H9 (cell line): ENCODE data around the gene RHEX. TPM values are rescaled to one million over a fixed set of nuclear protein-coding genes. Genes with fewer than 3 reads are reported as not detected.

Experiments
- DNase-seq: peaks from one replicate; pipeline ENCODE4 v3.0.0-alpha.2; 2017
- H2AFZ ChIP-seq: one replicate; pipeline ENCODE4 v1.6.1; 2013; ENCODE audit warnings: mild to moderate bottlenecking, low read length, control low read depth, moderate library complexity
- H2AK5ac ChIP-seq: 2 replicates; pipeline ENCODE4 v1.6.1; 2013; ENCODE audit warnings: low read length, control low read depth, mixed read lengths; ENCODE audit not compliant: insufficient read length
- H2BK120ac ChIP-seq: one replicate; pipeline ENCODE4 v1.6.1; 2013; ENCODE audit warnings: low read depth, mild to moderate bottlenecking, low read length, control low read depth, inconsistent platforms; ENCODE audit not compliant: poor library complexity, severe bottlenecking
- H2BK12ac ChIP-seq: 2 replicates; pipeline ENCODE4 v1.6.1; 2013; ENCODE audit warnings: low read length, control low read depth, mixed read lengths, low read depth; ENCODE audit not compliant: insufficient read length
- H2BK15ac ChIP-seq: 2 replicates; pipeline ENCODE4 v1.6.1; 2013; ENCODE audit warnings: low read depth, low read length, control low read depth
- H2BK20ac ChIP-seq: one replicate; pipeline ENCODE4 v1.6.1; 2013; ENCODE audit warnings: low read depth, mild to moderate bottlenecking, low read length, control low read depth, inconsistent platforms; ENCODE audit not compliant: poor library complexity, severe bottlenecking
- H2BK5ac ChIP-seq: 2 replicates; pipeline ENCODE4 v1.6.1; 2013; ENCODE audit warnings: low read length, control low read depth, mixed read lengths; ENCODE audit not compliant: insufficient read length
- H3K14ac ChIP-seq: 2 replicates; pipeline ENCODE4 v1.6.1; 2013; ENCODE audit warnings: low read length, control low read depth; ENCODE audit not compliant: insufficient read depth
- H3K18ac ChIP-seq: 2 replicates; pipeline ENCODE4 v1.6.1; 2013; ENCODE audit warnings: low read depth, mild to moderate bottlenecking, mixed read lengths, low read length, control low read depth; ENCODE audit not compliant: insufficient read length
- H3K23ac ChIP-seq: 2 replicates; pipeline ENCODE4 v1.6.1; 2013; ENCODE audit warnings: low read length, control low read depth, mixed read lengths, low read depth; ENCODE audit not compliant: insufficient read length
- H3K23me2 ChIP-seq: 2 replicates; pipeline ENCODE4 v1.6.1; 2013; ENCODE audit warnings: low read depth, mild to moderate bottlenecking, mixed read lengths, low read length, control low read depth; ENCODE audit not compliant: insufficient read length, poor library complexity, severe bottlenecking
- H3K27ac ChIP-seq: 2 replicates; pipeline ENCODE4 v1.5.1; 2013; ENCODE audit warnings: low read length, control low read depth, mixed read lengths, low read depth; ENCODE audit not compliant: insufficient read length
- H3K27me3 ChIP-seq: 2 replicates; pipeline ENCODE4 v1.6.1; 2013; ENCODE audit warnings: low read length, control low read depth, inconsistent platforms; ENCODE audit not compliant: insufficient read depth
- H3K4ac ChIP-seq: 2 replicates; pipeline ENCODE4 v1.6.1; 2013; ENCODE audit warnings: low read depth, mild to moderate bottlenecking, control low read depth, inconsistent platforms, low read length, moderate library complexity
- H3K4me1 ChIP-seq: 2 replicates; pipeline ENCODE4 v1.6.1; 2013; ENCODE audit warnings: low read length, control low read depth, inconsistent platforms; ENCODE audit not compliant: insufficient read depth
- H3K4me2 ChIP-seq: 2 replicates; pipeline ENCODE4 v1.6.1; 2013; ENCODE audit warnings: low read length, control low read depth, mixed read lengths; ENCODE audit not compliant: insufficient read length, insufficient read depth
- H3K56ac ChIP-seq: 2 replicates; pipeline ENCODE4 v1.6.1; 2013; ENCODE audit warnings: low read depth, mild to moderate bottlenecking, mixed read lengths, low read length, control low read depth; ENCODE audit not compliant: insufficient read length
- H3K79me1 ChIP-seq: 2 replicates; pipeline ENCODE4 v1.6.1; 2013; ENCODE audit warnings: low read depth, mild to moderate bottlenecking, moderate library complexity, low read length, control low read depth, inconsistent platforms; ENCODE audit not compliant: insufficient read depth, poor library complexity, severe bottlenecking
- H3K79me2 ChIP-seq: 2 replicates; pipeline ENCODE4 v1.6.1; 2013; ENCODE audit warnings: low read length, control low read depth, inconsistent platforms; ENCODE audit not compliant: insufficient read depth
- H3K9ac ChIP-seq: 2 replicates; pipeline ENCODE4 v1.6.1; 2013; ENCODE audit warnings: low read length, control low read depth, mixed read lengths; ENCODE audit not compliant: insufficient read length; ENCODE audit errors: extremely low read depth
- H3K9me3 ChIP-seq: one replicate; pipeline ENCODE4 v1.6.1; 2013; ENCODE audit warnings: low read depth, low read length, inconsistent platforms; ENCODE audit not compliant: control insufficient read depth
- H3T11ph ChIP-seq: one replicate; pipeline ENCODE4 v1.6.1; 2013; ENCODE audit warnings: mild to moderate bottlenecking, low read length, control low read depth, inconsistent platforms
- H4K20me1 ChIP-seq: one replicate; pipeline ENCODE4 v1.6.1; 2013; ENCODE audit not compliant: control insufficient read depth, insufficient read length, insufficient read depth
- H4K5ac ChIP-seq: 2 replicates; pipeline ENCODE4 v1.6.1; 2013; ENCODE audit warnings: low read depth, mild to moderate bottlenecking, mixed read lengths, low read length, control low read depth; ENCODE audit not compliant: insufficient read length
- H4K8ac ChIP-seq: replicated peaks from 2 replicates; pipeline ENCODE4 v1.6.1; 2013; ENCODE audit warnings: low read length, control low read depth, mixed read lengths, low read depth; ENCODE audit not compliant: insufficient read length
- H4K91ac ChIP-seq: 2 replicates; pipeline ENCODE4 v1.6.1; 2013; ENCODE audit warnings: low read depth, mild to moderate bottlenecking, moderate library complexity, mixed read lengths, low read length, control low read depth; ENCODE audit not compliant: insufficient read length
- H3K27ac Mint-ChIP-seq, 3 experiments: 2 replicates in 2 of 3; 3 replicates in 1 of 3; pipeline ENCODE4 v1.8.0; 2020 to 2021; ENCODE audit warnings: mixed read lengths in 3 of 3, mild to moderate bottlenecking in 1 of 3, moderate library complexity in 1 of 3
- H3K27me3 Mint-ChIP-seq: 2 replicates; pipeline ENCODE4 v1.8.0; 2021; ENCODE audit warnings: low read depth, mild to moderate bottlenecking, moderate library complexity, mixed read lengths
- H3K36me3 Mint-ChIP-seq, 3 experiments: 2 replicates in 2 of 3; 3 replicates in 1 of 3; pipeline ENCODE4 v1.8.0; 2020 to 2021; ENCODE audit warnings: low read depth in 3 of 3, mixed read lengths in 3 of 3; ENCODE audit not compliant: insufficient read depth in 1 of 3
- H3K4me1 Mint-ChIP-seq, 2 experiments: 2 replicates each; pipeline ENCODE4 v1.8.0; 2020; ENCODE audit warnings: mixed read lengths in 2 of 2
- H3K4me3 Mint-ChIP-seq, 2 experiments: 2 replicates in 1 of 2; 3 replicates in 1 of 2; pipeline ENCODE4 v1.8.0; 2020 to 2021; ENCODE audit warnings: mild to moderate bottlenecking in 2 of 2, mixed read lengths in 2 of 2, moderate library complexity in 1 of 2
- H3K9me3 Mint-ChIP-seq, 2 experiments: 2 replicates in 1 of 2; 3 replicates in 1 of 2; pipeline ENCODE4 v1.8.0; 2020; ENCODE audit warnings: mild to moderate bottlenecking in 2 of 2, mixed read lengths in 2 of 2, moderate library complexity in 1 of 2
- CTCF ChIP-seq: fragments of 200-600 bp; sonication (generic); conservative IDR thresholded peaks from 3 replicates; pipeline ENCODE4 v1.8.0; 2021; ENCODE audit warnings: antibody characterized with exemption, mild to moderate bottlenecking
- WGBS: extraction: QIAGEN DNeasy Blood & Tissue Kit; methylation state at CpG from one replicate; pipeline ENCODE4 v1.1.7; 2013; ENCODE audit warnings: missing lambda C conversion rate, low lambda C conversion rate, mixed read lengths; ENCODE audit not compliant: insufficient read length; ENCODE audit errors: extremely low coverage; 5-methylcytosine and 5-hydroxymethylcytosine counted together
- total RNA-seq: library from RNA; stranded (reverse); gene quantifications from 2 replicates; pipeline ENCODE4 v1.2.1, GENCODE V29; 2021

The RHEX gene
- total RNA-seq, 1 experiment from 2014 or later: not detected

GRCh38 chr1:206025283-206025820, 27.6 kb upstream of the RHEX start:
- H3K27me3 Mint-ChIP-seq: no peaks in the 10 kb centered on the region; the same call in none of the 2 replicates

More at GRCh38 chr1:206025283-206025820, 27.6 kb upstream of the RHEX start:
- Histone ChIP-seq H2BK15ac (no peak overlapping the region), H3K4me1 (no peaks in the 10 kb centered on the region), H3K23ac (no peak overlapping the region), H3K27ac (no peak overlapping the region), H3T11ph (no peak overlapping the region), H3K79me1 (no peaks in the 10 kb centered on the region), H3K23me2 (no peaks in the 10 kb centered on the region), H2BK12ac (no peak overlapping the region), H2AK5ac (no peak overlapping the region), H3K79me2 (no peaks in the 10 kb centered on the region), H3K27me3 (no peaks in the 10 kb centered on the region), H3K14ac (no peak overlapping the region), H3K4me2 (no peak overlapping the region), H4K5ac (no peak overlapping the region), H2BK120ac (no peak overlapping the region), H4K20me1 (no peaks in the 10 kb centered on the region), H3K56ac (no peak overlapping the region), H4K8ac (no peak overlapping the region), H3K9ac (no peak overlapping the region), H2BK5ac (no peak overlapping the region), H3K9me3 (no peaks in the 10 kb centered on the region), H2BK20ac (no peak overlapping the region), H4K91ac (no peak overlapping the region), H2AFZ (no peak overlapping the region), H3K18ac (no peak overlapping the region), H3K4ac (no peak overlapping the region)
- TF ChIP-seq CTCF: no peak
- WGBS: no CpG with 5 or more reads among the region's 3 CpGs
- Mint-ChIP-seq H3K27ac (no peak overlapping the region), H3K9me3 (no peaks in the 10 kb centered on the region; a peak in 2 of 5 replicates), H3K4me3 (no peak overlapping the region), H3K4me1 (no peaks in the 10 kb centered on the region), H3K36me3 (no peaks in the 10 kb centered on the region)
- no peak for DNase-seq
